ENCODE results near the gene TRAPPC12. TPM values are rescaled to one million over a fixed set of nuclear protein-coding genes. Genes with fewer than 3 reads are reported as not detected.

Gene TRAPPC12
- polyA plus RNA-seq, 1 donor = 99.9 TPM

- DNase-seq = no peak
Observed at GRCh38 chr2:3404349-3404894, 24.9 kb downstream of the TRAPPC12 start.

- no peak for DNase-seq
Observed at GRCh38 chr2:3405307-3405706, 25.8 kb downstream of the TRAPPC12 start.

- peak; percentile 21 for DNase-seq
Observed at GRCh38 chr2:3405876-3406275, 26.4 kb downstream of the TRAPPC12 start.

- no peak for DNase-seq
Observed at GRCh38 chr2:3406501-3406900, 27.0 kb downstream of the TRAPPC12 start.

GRCh38 chr2:3408781-3409180, 29.3 kb downstream of the TRAPPC12 start:
- no peak for DNase-seq

- no peak for DNase-seq
Observed at GRCh38 chr2:3409627-3410170, 30.2 kb downstream of the TRAPPC12 start.

- no peak for DNase-seq
Observed at GRCh38 chr2:3411103-3411502, 31.6 kb downstream of the TRAPPC12 start.

GRCh38 chr2:3413697-3414096, 34.2 kb downstream of the TRAPPC12 start:
- no peak for DNase-seq

- no peak for DNase-seq
Observed at GRCh38 chr2:3414133-3414860, 34.8 kb downstream of the TRAPPC12 start.

GRCh38 chr2:3418766-3419404, 39.4 kb downstream of the TRAPPC12 start:
- DNase-seq = no peak

GRCh38 chr2:3420076-3420768, 40.7 kb downstream of the TRAPPC12 start:
- no peak for DNase-seq

GRCh38 chr2:3420769-3421397, 41.4 kb downstream of the TRAPPC12 start:
- no peak for DNase-seq

GRCh38 chr2:3421580-3421979, 42.1 kb downstream of the TRAPPC12 start:
- no peak for DNase-seq

- no peak for DNase-seq
Observed at GRCh38 chr2:3422161-3422779, 42.8 kb downstream of the TRAPPC12 start.

GRCh38 chr2:3423492-3424170, 44.1 kb downstream of the TRAPPC12 start:
- no peak for DNase-seq

- DNase-seq = no peak
Observed at GRCh38 chr2:3424171-3424795, 44.8 kb downstream of the TRAPPC12 start.

GRCh38 chr2:3426615-3427014, 47.1 kb downstream of the TRAPPC12 start:
- no peak for DNase-seq

- DNase-seq = no peak
Observed at GRCh38 chr2:3427272-3427671, 47.8 kb downstream of the TRAPPC12 start.

- no peak for DNase-seq
Observed at GRCh38 chr2:3428577-3428976, 49.1 kb downstream of the TRAPPC12 start.

- no peak for DNase-seq
Observed at GRCh38 chr2:3429066-3429610, 49.6 kb downstream of the TRAPPC12 start.

Measured in left kidney (tissue), 2 donors.